HG03135 (cell line): ENCODE measurements around the gene MAPK11.

Experiments used
- ATAC-seq: cut with Tn5 transposase; IDR thresholded peaks from one replicate; pipeline ENCODE4 v1.9.1; 2021; ENCODE audit warnings: mild to moderate bottlenecking, moderate library complexity; ENCODE audit not compliant: unreplicated experiment

The MAPK11 gene

DNA sequence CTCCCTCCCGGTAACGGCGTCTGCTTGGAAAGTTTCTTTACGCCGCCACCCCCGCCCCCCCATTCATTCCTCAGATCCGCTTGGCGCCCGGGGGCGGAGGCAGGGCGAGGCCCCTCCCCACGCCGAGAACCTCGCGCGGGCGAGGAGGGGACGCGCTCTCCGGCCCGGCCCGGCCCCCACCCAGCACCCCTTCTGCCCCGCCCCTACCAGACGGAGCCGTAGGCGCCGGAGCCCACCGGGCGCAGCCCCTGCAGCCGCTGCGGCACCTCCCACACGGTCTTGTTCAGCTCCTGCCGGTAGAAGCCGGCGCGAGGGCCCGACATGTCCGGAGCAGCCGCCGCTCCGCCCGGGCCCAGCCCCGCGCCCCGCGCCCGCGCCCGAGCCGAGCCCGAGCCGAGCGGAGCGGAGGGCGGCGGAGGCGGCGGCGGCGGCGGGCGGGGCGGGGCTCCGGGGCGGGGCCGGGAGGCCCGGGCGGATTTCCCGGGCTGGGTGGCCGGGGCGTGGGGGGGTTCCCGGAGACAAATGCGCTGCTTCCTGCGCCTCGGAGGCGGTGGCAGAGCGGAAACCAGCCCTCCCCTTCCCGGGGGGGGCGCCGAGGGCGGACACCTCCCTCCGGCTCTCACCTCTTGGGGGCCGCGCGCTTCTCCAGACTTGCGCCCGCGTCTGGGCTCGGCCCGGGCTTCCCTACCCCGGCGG lies at the start of gene MAPK11:
MAPK11 (minus strand) TSS at position 411 of the 696 bp plus-strand sequence; CDS start at position 323, 88 bp downstream.
- ATAC-seq, result peak; percentile 24

DNA sequence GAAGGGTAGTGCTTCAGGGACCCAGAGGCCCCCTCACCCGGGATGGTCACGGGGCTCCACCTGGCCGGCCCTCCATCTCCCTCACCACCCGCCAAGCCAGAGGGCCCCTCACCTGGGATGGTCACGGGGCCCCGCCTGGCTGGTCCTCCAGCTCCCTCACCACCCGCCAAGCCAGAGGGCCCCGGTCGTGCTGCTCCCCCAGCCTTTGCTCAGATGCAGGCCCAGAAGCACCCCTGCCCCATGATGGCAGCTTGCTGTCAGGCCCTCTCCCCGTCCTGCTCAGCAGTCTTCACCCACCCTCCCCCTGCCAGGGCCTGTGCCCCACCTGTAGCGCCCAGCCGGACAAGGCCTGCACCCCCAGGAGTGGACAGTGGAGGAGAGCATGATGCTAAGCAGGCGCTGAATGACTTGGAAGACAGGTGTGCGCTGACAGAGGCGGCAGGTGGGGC lies 49.3 kb upstream of the MAPK11 start:
- ATAC-seq, result no peak

DNA sequence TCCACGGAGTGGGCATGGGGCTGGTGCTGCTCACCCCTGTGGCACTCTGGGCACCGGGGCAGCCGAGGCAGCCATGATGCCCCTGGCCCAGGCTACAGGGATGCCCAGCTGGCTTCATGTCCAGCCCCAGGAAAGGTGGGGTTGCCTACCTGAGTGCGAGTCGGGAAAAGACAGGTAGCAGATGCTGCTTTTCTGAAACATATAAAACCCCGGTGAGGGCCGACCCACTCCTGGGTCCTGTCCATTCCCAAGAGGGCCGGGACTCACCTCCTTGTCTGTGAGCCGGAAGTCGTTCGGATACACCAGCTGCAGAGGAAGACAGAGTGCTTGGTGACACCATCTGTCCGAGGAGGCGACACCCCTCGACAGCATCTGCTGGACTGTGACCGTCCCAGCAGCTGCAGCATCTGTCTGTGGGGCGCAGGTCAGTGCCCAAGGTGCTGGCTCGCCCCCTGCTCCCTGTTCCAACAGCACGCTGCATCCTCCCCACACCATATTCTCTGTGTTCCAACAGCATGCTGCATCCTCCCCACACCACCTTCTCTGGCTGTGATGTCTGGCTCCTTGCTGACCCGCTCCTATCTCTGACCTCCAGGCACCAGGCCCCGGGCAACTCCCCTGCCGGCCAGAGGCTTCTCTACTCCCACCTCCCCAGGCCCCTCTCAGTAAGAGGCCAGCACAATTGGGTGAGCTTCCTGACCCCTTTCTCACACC lies 48.7 kb upstream of the MAPK11 start:
- no peak for ATAC-seq

DNA sequence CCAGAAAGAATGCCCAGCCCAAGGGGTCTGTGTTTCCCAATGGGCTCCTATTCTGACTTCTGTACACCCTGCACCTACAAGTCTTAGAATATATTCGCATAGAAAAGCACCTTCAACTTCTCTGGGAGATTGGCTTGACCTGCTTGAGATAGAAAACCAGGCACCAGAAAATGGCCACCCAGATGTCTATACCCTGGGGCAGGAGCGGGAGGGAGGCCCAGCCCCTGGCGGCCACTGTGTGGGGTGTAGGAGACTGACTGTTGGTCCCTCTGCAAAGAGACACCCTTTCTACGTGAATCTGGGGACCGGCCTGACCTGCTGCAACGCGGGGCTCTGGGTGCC lies 48.1 kb upstream of the MAPK11 start:
- ATAC-seq, result no peak

DNA sequence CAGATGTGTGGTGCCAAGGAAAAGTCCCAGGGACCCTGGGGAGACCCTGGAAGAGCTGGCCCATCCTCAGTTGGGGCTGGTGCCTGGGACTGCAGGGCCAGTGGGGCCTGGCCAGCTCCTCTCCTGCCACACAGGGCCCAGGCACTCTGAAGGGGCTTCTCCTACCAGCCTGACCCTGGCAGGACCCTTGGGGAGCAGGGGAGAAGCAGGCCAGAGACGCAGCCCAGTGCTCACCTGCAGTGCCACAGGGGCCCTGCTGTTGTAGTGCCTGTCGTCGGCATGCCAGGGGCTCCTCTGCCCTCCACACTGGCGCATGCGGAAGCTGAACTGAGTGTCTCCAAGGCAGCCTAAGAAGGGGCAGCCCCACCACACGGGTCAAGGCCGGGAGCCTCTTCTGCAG lies 47.5 kb upstream of the MAPK11 start:
- ATAC-seq, result no peak

DNA sequence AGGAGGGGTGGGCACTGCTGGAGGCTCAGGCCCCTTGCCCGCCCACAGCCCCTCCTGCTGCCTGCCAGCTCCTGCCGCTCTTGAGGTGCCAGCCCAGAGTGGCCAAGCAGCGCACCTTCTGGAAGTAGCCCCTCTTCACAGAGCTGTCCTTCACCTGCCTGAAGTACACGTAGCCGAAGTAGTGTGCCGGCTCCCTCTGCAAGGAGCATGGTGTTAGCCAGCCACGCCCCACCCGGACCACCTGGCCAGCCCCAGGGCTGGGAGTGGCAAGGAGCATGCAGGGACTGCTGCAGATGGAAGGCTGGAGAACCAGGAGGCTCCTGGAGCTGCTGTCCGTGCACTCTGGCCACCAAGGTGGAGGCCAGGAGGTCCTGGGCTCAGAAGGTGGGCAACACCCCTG lies 47.0 kb upstream of the MAPK11 start:
- no peak for ATAC-seq

DNA sequence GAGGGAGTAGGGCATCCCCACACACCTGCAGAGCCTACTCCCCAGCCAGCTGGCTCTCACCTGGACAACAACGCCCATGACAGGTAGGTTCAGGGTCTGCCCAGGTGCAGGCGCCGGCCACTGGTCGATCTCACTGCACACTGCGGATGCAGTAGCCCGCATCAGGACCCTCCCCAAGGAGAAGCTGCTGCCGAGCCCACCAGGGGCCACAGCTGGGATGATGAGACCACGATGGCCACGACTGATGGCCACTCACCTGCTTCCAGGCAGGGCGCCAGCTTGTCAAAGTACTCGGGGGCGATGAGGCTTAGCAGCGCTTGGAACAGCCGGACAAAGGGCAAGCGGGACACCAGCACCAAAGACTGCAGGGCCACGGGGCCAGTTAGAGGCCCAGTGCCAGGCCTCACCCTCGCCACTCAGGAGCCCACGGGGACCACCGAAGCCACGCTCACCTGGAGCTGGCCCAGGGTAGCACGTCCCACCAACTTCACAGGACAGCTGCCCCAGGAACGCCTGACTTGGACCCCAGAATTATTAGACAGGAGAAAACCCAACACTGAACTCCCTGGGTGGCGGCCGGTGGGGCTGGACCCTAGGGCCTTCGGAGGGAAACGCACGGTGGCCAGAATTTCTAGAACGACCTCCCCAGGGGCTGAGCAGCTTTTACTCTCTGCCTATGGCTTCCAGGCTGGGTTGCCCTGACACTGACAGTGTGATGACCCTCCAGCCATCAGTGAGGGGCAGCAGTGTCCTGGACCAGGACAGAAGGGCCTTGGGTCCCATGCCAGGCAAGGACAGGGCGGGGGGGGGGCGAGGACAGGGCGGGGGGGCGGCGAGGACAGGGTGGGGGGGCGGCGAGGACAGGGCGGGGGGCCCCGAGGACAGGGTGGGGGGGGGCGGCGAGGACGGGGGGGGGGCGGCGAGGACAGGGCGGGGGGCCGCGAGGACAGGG lies 46.2 kb upstream of the MAPK11 start:
- no peak for ATAC-seq

DNA sequence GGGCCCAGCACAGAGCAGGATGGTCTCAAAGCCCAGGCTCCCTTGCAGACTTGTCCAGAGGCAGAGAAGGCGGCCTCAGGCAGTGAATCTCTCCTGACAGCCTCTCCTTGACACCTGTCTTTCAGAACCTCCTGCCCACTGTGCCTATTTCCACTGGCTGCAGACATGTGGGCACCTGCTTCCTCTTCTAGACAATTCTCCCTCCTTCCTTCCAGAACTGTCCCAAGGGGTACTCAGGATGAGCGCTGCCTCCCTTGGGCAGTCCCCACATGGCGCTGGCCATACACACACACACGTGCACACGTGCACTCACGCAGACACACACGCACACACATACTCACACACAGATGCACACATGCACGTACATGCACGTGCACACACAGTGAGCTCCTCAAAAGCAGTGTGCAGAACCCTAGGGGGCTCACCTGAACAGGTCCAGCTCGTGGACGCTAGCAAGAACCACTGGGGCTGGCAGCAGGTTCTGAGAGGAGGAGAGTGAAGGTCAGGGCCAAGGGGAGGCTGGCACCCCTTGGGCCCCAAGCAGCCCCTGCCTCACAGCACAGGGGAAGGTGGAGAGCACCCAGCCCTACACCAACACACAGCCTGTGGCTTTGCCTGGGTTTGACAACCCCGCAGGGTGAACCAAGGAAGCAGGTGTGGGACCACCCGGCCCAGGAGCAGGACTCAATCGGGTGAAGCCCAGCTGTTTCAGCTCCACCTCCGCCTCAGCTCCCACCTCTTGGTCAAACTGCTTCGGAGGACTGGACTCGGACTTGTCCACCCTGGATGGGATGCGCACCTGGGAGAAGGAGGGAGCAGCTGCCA lies 45.3 kb upstream of the MAPK11 start:
- ATAC-seq, result no peak

DNA sequence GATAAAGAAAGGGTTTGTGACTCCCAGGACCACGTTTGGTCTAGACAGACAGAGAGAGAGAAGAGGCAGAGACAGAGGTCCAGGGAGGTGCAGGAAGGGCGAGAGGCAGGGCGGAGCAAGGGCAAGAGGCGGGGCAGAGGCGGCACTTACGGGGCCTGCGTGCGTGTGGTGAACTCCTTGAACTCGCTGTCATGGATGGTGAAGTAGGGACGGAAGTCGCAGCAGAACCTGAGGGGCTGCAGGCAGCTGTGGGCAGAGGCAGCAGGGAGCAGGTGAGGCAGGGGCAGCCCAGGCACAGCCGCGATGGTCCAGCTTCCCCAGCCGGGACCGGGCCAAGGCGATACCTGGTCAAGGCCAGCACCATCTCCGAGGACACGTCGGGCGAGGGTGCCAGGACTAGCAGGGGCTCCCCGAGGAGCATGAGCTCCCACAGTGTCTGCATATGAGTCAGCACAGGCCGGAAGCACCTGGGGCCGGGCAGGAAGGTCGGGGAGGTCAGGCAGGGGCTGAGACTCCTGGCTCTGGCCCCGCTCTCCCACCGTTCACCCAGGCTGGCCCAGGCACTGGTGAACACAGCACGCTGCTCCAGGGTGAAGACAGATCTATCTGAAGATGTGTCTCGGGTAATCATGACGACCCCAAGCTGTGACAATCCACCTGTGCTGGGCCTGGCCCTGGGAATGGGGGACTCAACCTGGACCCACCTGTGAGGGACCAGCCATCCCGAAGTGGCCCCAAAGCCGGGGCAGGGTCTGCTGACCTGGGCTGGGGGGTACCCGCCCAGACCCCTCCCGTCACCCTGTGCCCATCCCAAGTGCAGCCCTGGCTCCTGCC lies 44.5 kb upstream of the MAPK11 start:
- peak; percentile 69 for ATAC-seq

DNA sequence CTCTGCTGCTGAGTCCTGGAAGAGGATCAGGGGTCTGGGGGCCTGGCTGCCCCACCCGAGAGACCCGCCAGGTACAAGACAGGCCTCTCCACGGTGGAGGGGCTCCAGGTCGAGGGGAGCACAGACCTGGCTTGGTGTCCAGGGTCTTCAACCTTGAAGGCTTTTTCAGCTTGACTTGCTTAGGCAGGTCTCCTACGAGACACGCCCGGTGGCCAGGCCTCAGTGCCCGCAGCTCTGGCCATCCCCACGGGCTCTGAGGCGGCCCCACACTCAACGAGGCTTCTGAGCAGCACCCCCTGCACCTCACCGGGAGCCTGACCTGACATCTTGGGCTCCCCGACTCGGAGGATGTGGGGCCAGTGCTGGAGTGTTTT lies 43.9 kb upstream of the MAPK11 start:
- ATAC-seq, result no peak

DNA sequence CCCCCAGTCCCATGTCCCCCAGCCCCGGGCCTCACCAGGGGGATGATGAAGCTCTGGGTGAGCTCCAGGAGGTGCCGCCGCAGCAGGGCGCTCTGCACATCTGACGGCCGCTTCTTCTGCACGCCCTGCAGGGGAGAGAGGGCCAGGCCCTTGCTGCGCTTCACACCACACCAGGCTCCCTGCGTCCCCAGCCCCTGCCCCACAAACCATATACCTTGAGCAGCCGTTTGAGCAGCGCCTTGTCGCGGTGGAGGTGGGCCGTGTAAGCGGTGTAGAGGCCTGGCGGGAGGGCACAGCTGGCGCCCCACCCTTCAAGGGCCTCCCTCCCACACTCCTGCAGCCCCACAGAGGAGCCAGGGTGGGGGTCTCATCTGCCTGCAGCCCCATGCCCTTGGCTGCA lies 43.4 kb upstream of the MAPK11 start:
- no peak for ATAC-seq

DNA sequence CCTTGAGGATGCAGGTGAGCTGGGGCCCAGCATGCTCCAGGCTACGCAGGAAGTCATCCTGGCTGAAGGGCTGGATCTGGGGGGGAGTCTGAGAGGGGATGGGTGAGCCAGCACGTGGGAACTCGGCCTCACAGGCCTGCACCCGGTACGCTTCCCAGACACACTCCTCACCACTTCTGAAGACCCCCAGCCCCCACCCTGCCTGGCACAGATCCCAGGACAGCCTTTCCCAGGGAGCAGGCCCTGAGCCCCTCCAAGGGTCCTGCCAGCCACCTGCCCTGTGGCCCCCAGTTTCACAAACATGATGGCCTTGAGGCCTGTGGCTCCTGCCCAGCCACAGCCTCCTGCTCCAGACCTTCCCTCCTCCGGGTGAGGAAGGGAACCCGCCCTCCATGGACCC lies 42.8 kb upstream of the MAPK11 start:
- ATAC-seq, result no peak

DNA sequence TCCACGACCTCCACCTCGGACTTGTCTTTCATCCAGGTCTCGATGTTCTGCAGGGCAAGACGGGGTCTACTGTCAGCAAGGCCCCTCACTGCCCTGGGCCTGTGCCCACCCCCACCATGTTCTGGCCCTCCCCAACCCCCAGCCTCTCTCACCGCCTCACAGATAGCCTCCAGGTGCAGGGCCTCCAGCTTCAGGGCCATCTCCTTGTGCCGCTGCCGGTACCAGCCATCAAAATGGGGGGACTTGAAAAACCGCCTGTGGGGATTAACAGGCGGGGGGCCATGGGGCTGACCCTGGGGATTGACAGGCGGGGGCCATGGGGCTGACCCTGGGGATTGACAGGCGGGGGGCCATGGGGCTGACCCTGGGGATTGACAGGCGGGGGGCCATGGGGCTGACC lies 42.2 kb upstream of the MAPK11 start:
- no peak for ATAC-seq

DNA sequence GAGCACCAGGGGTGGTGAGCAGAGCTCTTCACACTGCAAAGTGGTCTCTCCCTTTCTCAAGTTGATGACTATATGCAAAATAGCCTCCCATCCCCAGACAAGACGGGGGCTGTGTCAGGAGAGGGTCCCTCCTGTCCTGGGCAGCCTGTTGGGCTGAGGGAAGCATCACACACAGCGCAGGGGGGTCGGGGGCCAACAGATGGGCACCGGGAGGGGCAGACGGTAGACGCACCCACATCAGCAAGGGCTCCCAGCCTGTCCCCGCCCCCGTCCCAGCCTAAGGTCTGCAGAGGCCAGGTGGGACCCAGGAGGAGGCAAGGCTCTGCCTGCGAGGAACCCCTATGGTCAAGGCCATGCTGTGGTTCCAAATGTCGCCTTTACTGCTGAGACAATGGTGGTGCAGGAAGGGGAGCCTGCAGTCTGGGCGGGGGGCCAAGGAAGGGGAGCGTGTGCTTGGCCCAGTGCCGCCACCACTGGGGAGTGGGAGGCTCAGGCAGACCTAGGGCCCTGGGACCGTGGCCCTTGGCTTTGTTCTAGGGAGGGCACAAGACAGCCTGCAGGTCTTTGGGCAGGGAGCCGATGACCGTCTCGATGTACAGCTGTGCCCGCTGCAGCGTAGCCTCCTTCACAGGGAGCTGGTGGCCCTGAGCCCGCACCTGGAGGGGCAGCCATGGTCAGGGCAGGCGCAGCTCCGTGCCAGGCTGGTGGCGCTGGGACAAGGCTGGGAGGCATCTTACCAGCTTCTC lies 41.6 kb upstream of the MAPK11 start:
- no peak for ATAC-seq

DNA sequence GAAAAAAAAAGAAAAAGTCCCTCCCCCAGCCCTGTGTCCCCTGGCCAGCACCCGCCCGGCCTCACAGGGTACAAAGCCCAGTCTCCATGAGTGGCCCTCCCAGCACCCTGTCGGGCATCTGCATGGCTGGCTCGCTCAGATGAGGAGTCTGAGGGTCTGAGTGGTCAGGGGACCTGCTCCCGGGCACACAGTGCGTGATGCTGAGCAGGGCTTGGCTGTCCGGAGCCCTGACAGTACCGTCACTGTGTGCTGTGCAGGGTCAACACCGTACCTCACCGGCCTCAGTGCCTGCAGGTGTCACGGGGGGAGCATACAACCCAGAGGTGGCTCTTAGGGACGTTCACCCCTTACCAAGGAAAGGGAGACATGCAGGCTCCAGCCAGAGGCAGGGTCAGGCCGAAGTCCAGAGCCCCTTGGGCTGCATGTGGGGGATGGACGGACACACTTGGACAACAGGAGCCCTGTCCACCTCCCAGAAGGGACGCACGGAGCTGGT lies 40.8 kb upstream of the MAPK11 start:
- ATAC-seq, result no peak

DNA sequence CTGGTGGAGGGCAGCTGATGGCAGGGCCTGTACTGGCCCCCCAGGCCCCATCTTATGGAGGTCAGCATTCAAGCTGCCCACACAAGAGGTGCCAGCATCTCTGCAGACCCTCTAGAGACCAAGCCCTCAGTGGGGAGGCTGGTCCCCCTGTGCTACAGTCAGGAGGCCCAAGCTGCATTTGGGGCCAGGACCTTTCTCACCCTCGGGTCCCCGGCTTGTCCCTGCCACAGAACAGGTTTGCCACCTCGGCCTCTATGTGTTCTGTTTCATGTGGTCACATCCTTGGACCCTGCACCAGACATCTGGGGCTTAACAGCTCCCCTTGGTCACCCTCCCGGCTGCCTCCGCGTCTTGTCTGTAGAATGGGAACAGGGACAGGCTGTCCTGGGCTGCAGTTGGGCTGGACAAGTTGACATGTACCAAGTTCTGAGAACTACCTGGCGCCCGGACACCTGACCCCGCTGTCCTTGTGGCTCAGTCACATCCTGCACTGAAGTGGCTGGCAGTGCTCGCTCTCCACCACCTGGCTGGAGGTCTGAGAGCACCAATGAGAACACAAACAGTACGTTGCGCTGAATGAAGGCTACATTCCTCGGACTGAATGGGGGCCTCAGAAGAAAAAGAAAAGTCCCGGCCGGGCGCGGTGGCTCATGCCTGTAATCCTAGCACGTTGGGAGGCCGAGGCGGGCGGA lies 40.0 kb upstream of the MAPK11 start:
- no peak for ATAC-seq

DNA sequence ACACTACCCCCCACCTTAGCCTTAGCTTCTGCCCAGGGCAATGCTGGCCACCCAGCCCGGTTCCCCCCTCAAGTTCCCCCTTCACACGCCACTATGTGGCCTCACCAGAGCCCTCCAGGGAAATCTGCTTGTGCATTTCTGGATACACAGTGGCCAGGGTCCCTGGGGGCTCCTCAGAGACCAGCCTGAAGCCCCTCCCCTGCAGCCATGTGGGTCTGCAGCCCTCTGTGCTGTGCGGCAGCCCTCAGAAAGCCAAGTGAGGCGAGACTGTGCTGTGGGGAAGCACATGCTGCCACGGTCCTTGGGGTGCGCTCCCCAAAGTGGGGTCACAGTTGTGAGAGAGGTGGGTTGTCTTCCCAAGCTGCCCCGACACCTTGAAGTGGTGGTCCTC lies 39.4 kb upstream of the MAPK11 start:
- ATAC-seq, result no peak

DNA sequence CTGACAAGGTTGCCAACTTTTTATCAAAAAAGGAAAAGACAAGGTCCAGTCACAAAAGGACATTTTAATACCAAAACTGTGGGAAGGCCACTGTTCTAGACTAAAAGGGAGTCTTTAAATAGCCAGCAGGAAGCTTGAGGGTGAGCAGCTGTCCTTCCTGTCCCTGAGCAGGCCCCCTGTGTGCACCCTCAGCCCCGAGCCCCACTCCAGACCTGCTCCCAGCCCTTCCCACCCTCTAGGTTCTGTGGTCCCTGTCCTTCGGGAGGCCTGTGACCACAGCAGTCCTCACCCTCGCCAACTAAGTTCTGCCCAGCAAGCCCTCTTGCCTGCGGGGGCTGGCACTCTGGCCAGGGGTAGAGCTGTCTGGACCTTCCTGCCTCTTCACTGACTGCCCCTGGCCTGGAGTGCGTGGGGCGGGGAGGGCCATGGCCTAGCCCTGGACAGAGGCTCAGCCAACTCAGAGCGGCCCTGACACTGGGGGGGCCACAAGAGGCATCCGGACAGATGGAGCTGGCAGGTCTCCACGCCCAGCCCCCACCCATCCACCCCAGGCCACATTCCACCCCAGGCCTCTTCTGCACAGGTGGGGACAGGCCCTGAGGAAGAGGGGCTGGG lies 38.9 kb upstream of the MAPK11 start:
- no peak for ATAC-seq
